Right ventricle myocardium inferior (tissue), 1 donor: ENCODE results near the gene PLN. TPM values are rescaled to one million over a fixed set of nuclear protein-coding genes. Genes with fewer than 3 reads are reported as not detected.

ENCODE experiments used
- ATAC-seq: fragments of 200-7000 bp; cut with Tn5 transposase; one replicate; pipeline ENCODE4 v1.9.1; 2020; ENCODE audit warnings: mild to moderate bottlenecking, moderate library complexity
- DNase-seq: peaks from one replicate; pipeline ENCODE4 v3.0.0; 2021; ENCODE audit errors: missing footprints
- intact Hi-C: fragments of 100-400 bp; cut with DNase I; formaldehyde crosslinking; loops from one replicate; pipeline ENCODE4 v1.11.0; 2022
- total RNA-seq: library from RNA; stranded (reverse); fragmentation: NEBNext Ultra II Directional; extraction: Animal tissue kit (Norgen Biotek cat#: 25700); gene quantifications from one replicate; pipeline ENCODE4 v1.2.1, GENCODE V29; 2021
- donor health status: DM: no; HTN: yes; CAD: no; lungs with severe emphysema.

Gene PLN
- total RNA-seq, 1 donor from 2014 or later = 2,685 TPM

GRCh38 chr6:118567974-118568373, 19.9 kb downstream of the PLN start:
- DNase-seq = no peak
- ATAC-seq = no peak
- intact Hi-C loops = no loop called here

GRCh38 chr6:118569498-118569897, 21.4 kb downstream of the PLN start:
- intact Hi-C loops = no loop called here
- ATAC-seq (no peak), DNase-seq (no peak)

GRCh38 chr6:118571121-118571520, 23.0 kb downstream of the PLN start:
- no peak for DNase-seq
- no peak for ATAC-seq
- intact Hi-C loops = no loop called here

GRCh38 chr6:118574051-118574865, 26.2 kb downstream of the PLN start:
- DNase-seq (no peak), ATAC-seq (no peak)
- intact Hi-C loops = no loop called here

- DNase-seq (no peak), ATAC-seq (no peak)
- intact Hi-C loops = no loop called here
Measured at GRCh38 chr6:118577972-118578371, 29.9 kb downstream of the PLN start.

GRCh38 chr6:118578617-118579016, 30.5 kb downstream of the PLN start:
- no peak for ATAC-seq
- intact Hi-C loops = no loop called here
- DNase-seq = no peak

- ATAC-seq (no peak), DNase-seq (no peak)
- intact Hi-C loops = loop anchor here (5.0 to 10.0 kb wide), 3 partner anchors 297 to 1225 kb away; no protein-coding TSS in a partner anchor
Measured at GRCh38 chr6:118579786-118580185, 31.7 kb downstream of the PLN start.

- ATAC-seq = peak; percentile 88
- DNase-seq = no peak
- intact Hi-C loops = loop anchor here (5.0 to 10.0 kb wide), 3 partner anchors 299 to 1226 kb away; no protein-coding TSS in a partner anchor
Measured at GRCh38 chr6:118580585-118581419, 32.7 kb downstream of the PLN start.

- intact Hi-C loops = loop anchor here (5.0 to 10.0 kb wide), 3 partner anchors 299 to 1227 kb away; no protein-coding TSS in a partner anchor
- peak; percentile 66 for ATAC-seq
- DNase-seq = no peak
Measured at GRCh38 chr6:118581489-118581959, 33.4 kb downstream of the PLN start.

GRCh38 chr6:118584911-118585310, 36.8 kb downstream of the PLN start:
- intact Hi-C loops = loop anchor here (5.0 to 10.0 kb wide), 3 partner anchors 303 to 1230 kb away; no protein-coding TSS in a partner anchor
- ATAC-seq = no peak
- no peak for DNase-seq

GRCh38 chr6:118586746-118587485, 38.8 kb downstream of the PLN start:
- intact Hi-C loops = loop anchor here (10.0 kb wide), 2 partner anchors 612 to 1232 kb away; no protein-coding TSS in a partner anchor
- ATAC-seq (no peak), DNase-seq (no peak)

GRCh38 chr6:118588626-118589025, 40.5 kb downstream of the PLN start:
- ATAC-seq = no peak
- intact Hi-C loops = loop anchor here (10.0 kb wide), 2 partner anchors 614 to 1234 kb away; no protein-coding TSS in a partner anchor

GRCh38 chr6:118589186-118589585, 41.1 kb downstream of the PLN start:
- DNase-seq (no peak), ATAC-seq (no peak)
- intact Hi-C loops = loop anchor here (10.0 kb wide), 2 partner anchors 614 to 1234 kb away; no protein-coding TSS in a partner anchor

More at GRCh38 chr6:118588626-118589025, 40.5 kb downstream of the PLN start:
- DNase-seq = no peak

GRCh38 chr6:118589649-118590365, 41.7 kb downstream of the PLN start:
- DNase-seq (no peak), ATAC-seq (no peak)
- intact Hi-C loops = loop anchor here (10.0 kb wide), 2 partner anchors 615 to 1235 kb away; no protein-coding TSS in a partner anchor

- DNase-seq = no peak
- no peak for ATAC-seq
- intact Hi-C loops = no loop called here
Measured at GRCh38 chr6:118591897-118592296, 43.8 kb downstream of the PLN start.

- ATAC-seq = no peak
- intact Hi-C loops = no loop called here
Measured at GRCh38 chr6:118594877-118595276, 46.8 kb downstream of the PLN start.

GRCh38 chr6:118596774-118597320, 48.8 kb downstream of the PLN start:
- DNase-seq (no peak), ATAC-seq (no peak)
- intact Hi-C loops = no loop called here

More at GRCh38 chr6:118594877-118595276, 46.8 kb downstream of the PLN start:
- DNase-seq = no peak
